ENCODE measurements around the gene COL18A1. TPM values are rescaled to one million over a fixed set of nuclear protein-coding genes. Genes with fewer than 3 reads are reported as not detected.
A peak's percentile ranks its signal among the peaks of the same experiment; 100 is the strongest.

The COL18A1 gene
- total RNA-seq, 8 experiments from 2014 or later, result 1.6 to 341 (median 7.1) TPM

DNA sequence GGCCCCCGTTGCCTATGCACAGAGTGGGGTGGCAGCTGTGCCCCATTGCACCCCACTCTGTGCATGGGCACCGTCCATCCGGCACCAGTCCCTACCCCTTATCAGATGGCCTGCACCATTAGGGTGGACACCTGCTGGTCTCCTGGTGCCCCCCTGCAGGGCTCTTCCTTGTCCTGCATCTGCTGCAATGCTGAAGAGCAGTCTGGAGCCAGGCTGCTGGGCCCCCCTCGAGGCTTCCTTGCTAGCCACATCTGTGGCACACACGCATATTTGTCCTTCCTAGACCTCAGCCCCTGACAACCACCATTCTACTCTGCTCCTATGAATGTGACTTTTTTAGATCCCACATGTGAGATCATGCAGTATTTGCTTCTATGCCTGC lies 56.4 kb downstream of the COL18A1 start:
- in situ Hi-C loops (cut with MboI; ENCODE audit: low pct_unique_long_range_greater_than_20kb in 2 of 9, low sequenced_read_pairs in 9 of 9, unreplicated experiment in 9 of 9), result no loop called here
- 0 to 100% (median 98%) methylated on average over 1 to 4 of the region's 5 CpGs; no CpG with 5 or more reads in 2 of the 10 experiments for WGBS, 10 experiments

DNA sequence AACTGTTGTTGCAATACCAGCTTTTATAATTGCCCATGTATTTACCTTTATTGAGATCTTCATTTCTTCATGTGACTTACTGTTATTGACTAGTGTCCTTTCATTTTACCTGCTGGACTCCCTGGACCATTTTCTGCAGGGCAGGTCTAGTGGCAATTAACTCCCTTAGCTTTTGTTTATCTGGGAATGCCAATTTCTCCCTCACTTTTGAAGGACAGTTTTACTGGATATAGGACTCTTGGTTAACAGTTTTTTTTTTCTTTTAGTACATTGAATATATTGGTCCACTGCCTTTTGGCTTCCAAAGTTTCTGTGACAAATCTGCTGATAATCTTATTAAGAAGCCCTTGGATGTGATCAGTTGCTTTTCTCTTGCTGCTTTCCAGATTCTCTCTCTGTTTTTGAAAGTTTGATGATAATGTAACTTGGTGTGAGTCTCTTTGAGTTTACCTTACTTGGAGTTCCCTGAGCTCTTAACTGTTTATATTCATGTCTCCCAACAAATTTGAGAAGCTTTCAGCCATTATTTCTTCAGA lies 56.9 kb downstream of the COL18A1 start:
- Histone ChIP-seq H3K4me1 (replicated peaks in 1 of 2) (peaks cover 0 to under 1% of the 10 kb centered on the region in 2 donors), H3K27ac (no peak overlapping the region), H3K4me3 (no peak overlapping the region)
- in situ Hi-C loops (cut with MboI; ENCODE audit: low pct_unique_long_range_greater_than_20kb in 2 of 9, low sequenced_read_pairs in 9 of 9, unreplicated experiment in 9 of 9), result no loop called here
- ATAC-seq (replicated peaks in 6 of 8), result no peak

More for the DNA sequence above, 56.4 kb downstream of the COL18A1 start:
- ATAC-seq (replicated peaks in 6 of 8), result no peak
- Histone ChIP-seq H3K4me1 (replicated peaks in 1 of 2) (no peaks in the 10 kb centered on the region), H3K4me3 (no peak overlapping the region), H3K27ac (no peak overlapping the region)

GRCh38 chr21:45463871-45464270 lies 58.9 kb downstream of the COL18A1 start:
- 0 to 100% (median 82%) methylated on average over 1 to 3 of the region's 7 CpGs; no CpG with 5 or more reads in 3 of the 10 experiments for WGBS, 10 experiments
- peaks cover 0 to 2% of the 10 kb centered on the region in 2 donors for H3K4me1 ChIP-seq (replicated peaks in 1 of 2)
- no peak overlapping the region for H3K4me3 ChIP-seq
- no peak for ATAC-seq (replicated peaks in 6 of 8)
- H3K27ac ChIP-seq, result no peak overlapping the region
- in situ Hi-C loops (cut with MboI; ENCODE audit: low pct_unique_long_range_greater_than_20kb in 2 of 9, low sequenced_read_pairs in 9 of 9, unreplicated experiment in 9 of 9), result no loop called here

- Histone ChIP-seq H3K4me3 (no peak overlapping the region), H3K27ac (no peak overlapping the region), H3K4me1 (replicated peaks in 1 of 2) (peaks cover under 1 to 2% of the 10 kb centered on the region in 2 donors)
- WGBS, 10 experiments, result 96 to 100% (median 100%) methylated on average over 1 to 3 of the region's 5 CpGs; no CpG with 5 or more reads in 7 of the 10 experiments
- in situ Hi-C loops (cut with MboI; ENCODE audit: low pct_unique_long_range_greater_than_20kb in 2 of 9, low sequenced_read_pairs in 9 of 9, unreplicated experiment in 9 of 9), result no loop called here
- ATAC-seq (replicated peaks in 6 of 8), result no peak
Observed at GRCh38 chr21:45464309-45464708, 59.3 kb downstream of the COL18A1 start.

DNA sequence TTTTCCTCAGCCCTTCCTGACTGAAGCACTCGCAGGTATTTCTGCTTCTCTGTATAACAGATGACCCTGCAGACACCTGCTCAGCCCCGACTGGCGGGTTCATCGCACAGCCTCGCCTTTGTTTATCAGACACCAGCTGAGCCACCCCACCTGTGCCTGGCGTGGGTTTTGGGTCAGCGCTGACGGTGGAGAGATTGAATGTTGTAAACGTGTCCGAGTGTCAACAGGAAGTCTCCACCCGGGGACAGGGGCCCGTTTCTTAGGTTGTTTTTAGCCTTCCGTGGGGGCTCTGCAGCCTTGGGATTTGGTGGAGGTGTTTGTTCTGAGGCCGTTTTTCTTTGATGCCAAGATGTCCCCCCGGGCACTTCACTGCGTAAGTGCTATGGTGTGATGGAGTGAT lies 60.1 kb downstream of the COL18A1 start:
- no peak for ATAC-seq (replicated peaks in 6 of 8)
- in situ Hi-C loops (cut with MboI; ENCODE audit: low pct_unique_long_range_greater_than_20kb in 2 of 9, low sequenced_read_pairs in 9 of 9, unreplicated experiment in 9 of 9), result no loop called here
- H3K4me3 ChIP-seq, result no peak overlapping the region

DNA sequence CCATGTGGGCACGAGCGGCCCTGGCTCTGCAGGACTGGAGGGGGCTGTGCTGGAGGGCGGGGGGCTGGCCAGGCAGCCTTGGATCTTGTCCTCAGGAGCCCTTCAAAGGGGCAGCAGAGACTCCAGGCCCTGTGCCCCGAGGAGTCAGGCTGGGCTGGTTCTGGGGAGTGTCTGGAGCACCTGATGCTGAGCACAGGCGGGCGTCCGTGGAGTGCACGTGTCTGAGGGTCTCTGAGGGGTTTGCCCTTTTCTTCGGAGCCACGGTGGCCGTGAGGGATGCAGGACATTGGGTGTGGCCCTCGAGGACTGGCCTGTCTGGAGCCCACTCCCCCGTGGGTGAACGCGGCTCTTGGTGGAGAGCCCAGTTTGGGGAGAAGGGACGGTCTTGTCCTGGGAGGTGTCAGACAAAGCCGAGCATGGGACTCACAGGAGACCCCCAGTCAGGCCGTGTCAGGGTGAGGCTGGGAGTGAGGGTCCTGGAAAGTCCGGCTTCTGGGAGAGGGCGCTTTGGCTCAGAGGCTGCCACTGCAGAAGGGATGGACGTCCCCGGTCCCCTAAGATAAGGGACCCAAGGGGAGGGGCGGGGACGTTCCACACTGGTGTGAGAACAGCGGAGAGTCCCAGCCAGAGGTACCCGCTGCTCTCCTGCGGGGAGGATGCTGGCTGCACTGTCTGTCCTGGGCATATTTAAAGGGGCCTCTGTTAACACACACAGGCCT lies 60.8 kb downstream of the COL18A1 start:
- 83 to 90% (median 90%) methylated on average over 2 to 7 of the region's 27 CpGs; no CpG with 5 or more reads in 5 of the 10 experiments for WGBS, 10 experiments
- peak in 1 of 8 experiments; percentile 14 for ATAC-seq (replicated peaks in 6 of 8)
- Histone ChIP-seq H3K4me3 (no peak overlapping the region), H3K4me1 (replicated peaks in 1 of 2) (peaks cover 2 to 8% of the 10 kb centered on the region in 2 donors), H3K27ac (no peak overlapping the region)
- in situ Hi-C loops (cut with MboI; ENCODE audit: low pct_unique_long_range_greater_than_20kb in 2 of 9, low sequenced_read_pairs in 9 of 9, unreplicated experiment in 9 of 9), result no loop called here

More for the DNA sequence above, 60.1 kb downstream of the COL18A1 start:
- Histone ChIP-seq H3K4me1 (replicated peaks in 1 of 2) (peaks cover 2 to 8% of the 10 kb centered on the region in 2 donors), H3K27ac (no peak overlapping the region)
- 70 to 95% (median 92%) methylated on average over 2 to 14 of the region's 16 CpGs; no CpG with 5 or more reads in 4 of the 10 experiments for WGBS, 10 experiments

GRCh38 chr21:45466330-45467220 lies 61.6 kb downstream of the COL18A1 start:
- no peak for ATAC-seq (replicated peaks in 6 of 8)
- Histone ChIP-seq H3K27ac (no peak overlapping the region), H3K4me3 (no peak overlapping the region), H3K4me1 (replicated peaks in 1 of 2) (peaks cover 2 to 12% of the 10 kb centered on the region in 2 donors)
- in situ Hi-C loops (cut with MboI; ENCODE audit: low pct_unique_long_range_greater_than_20kb in 2 of 9, low sequenced_read_pairs in 9 of 9, unreplicated experiment in 9 of 9), result no loop called here
- 20 to 95% (median 78%) methylated on average over 1 to 14 of the region's 30 CpGs; no CpG with 5 or more reads in 2 of the 10 experiments for WGBS, 10 experiments

- in situ Hi-C loops (cut with MboI; ENCODE audit: low pct_unique_long_range_greater_than_20kb in 2 of 9, low sequenced_read_pairs in 9 of 9, unreplicated experiment in 9 of 9), result no loop called here
- WGBS, 10 experiments, result 52 to 100% (median 100%) methylated on average over 2 to 5 of the region's 25 CpGs; no CpG with 5 or more reads in 7 of the 10 experiments
Observed at GRCh38 chr21:45467221-45467779, 62.3 kb downstream of the COL18A1 start.

DNA sequence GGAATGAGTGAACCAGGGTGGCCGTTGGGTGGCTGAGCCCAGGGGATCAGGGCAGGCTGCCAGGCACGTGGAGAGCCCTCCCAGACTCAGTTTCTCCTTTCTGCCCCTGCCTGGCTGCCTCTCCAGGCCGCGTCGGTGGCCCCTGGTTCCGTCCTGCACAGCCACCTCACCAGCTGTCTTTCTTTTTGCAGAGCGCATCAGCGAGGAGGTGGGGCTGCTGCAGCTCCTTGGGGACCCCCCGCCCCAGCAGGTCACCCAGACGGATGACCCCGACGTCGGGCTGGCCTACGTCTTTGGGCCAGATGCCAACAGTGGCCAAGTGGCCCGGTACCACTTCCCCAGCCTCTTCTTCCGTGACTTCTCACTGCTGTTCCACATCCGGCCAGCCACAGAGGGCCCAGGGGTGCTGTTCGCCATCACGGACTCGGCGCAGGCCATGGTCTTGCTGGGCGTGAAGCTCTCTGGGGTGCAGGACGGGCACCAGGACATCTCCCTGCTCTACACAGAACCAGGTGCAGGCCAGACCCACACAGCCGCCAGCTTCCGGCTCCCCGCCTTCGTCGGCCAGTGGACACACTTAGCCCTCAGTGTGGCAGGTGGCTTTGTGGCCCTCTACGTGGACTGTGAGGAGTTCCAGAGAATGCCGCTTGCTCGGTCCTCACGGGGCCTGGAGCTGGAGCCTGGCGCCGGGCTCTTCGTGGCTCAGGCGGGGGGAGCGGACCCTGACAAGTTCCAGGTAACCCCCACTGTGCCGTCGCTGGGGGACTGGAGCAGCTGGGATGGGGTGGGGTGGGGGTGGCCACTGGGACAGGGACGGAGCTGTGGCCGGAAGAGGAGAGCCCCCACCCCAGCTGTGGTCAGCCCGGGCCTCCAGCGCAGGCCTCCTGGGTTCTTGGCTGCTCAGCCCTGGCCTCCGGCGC lies 63.3 kb downstream of the COL18A1 start:
- peaks cover 4 to 16% of the 10 kb centered on the region in 2 donors for H3K4me1 ChIP-seq (replicated peaks in 1 of 2)
- 52 to 96% (median 95%) methylated on average over 4 to 13 of the region's 45 CpGs; no CpG with 5 or more reads in 7 of the 10 experiments for WGBS, 10 experiments
- in situ Hi-C loops (cut with MboI; ENCODE audit: low pct_unique_long_range_greater_than_20kb in 2 of 9, low sequenced_read_pairs in 9 of 9, unreplicated experiment in 9 of 9), result no loop called here
- peak in 1 of 8 experiments; percentile 8 for ATAC-seq (replicated peaks in 6 of 8)
- H3K4me3 ChIP-seq, result no peak overlapping the region
- H3K27ac ChIP-seq, result no peak overlapping the region

More at GRCh38 chr21:45467221-45467779, 62.3 kb downstream of the COL18A1 start:
- no peak for ATAC-seq (replicated peaks in 6 of 8)
- no peak overlapping the region for H3K4me3 ChIP-seq
- no peak overlapping the region for H3K27ac ChIP-seq
- peaks cover 4 to 16% of the 10 kb centered on the region in 2 donors for H3K4me1 ChIP-seq (replicated peaks in 1 of 2)

GRCh38 chr21:45468971-45469272 lies 64.0 kb downstream of the COL18A1 start:
- H3K4me1 ChIP-seq (replicated peaks in 1 of 2), result peaks cover 4 to 16% of the 10 kb centered on the region in 2 donors
- no peak overlapping the region for H3K4me3 ChIP-seq
- no peak for ATAC-seq (replicated peaks in 6 of 8)
- in situ Hi-C loops (cut with MboI; ENCODE audit: low pct_unique_long_range_greater_than_20kb in 2 of 9, low sequenced_read_pairs in 9 of 9, unreplicated experiment in 9 of 9), result no loop called here
- H3K27ac ChIP-seq, result no peak overlapping the region
- 100% methylated on average over 1 to 2 of the region's 14 CpGs; no CpG with 5 or more reads in 8 of the 10 experiments for WGBS, 10 experiments

DNA sequence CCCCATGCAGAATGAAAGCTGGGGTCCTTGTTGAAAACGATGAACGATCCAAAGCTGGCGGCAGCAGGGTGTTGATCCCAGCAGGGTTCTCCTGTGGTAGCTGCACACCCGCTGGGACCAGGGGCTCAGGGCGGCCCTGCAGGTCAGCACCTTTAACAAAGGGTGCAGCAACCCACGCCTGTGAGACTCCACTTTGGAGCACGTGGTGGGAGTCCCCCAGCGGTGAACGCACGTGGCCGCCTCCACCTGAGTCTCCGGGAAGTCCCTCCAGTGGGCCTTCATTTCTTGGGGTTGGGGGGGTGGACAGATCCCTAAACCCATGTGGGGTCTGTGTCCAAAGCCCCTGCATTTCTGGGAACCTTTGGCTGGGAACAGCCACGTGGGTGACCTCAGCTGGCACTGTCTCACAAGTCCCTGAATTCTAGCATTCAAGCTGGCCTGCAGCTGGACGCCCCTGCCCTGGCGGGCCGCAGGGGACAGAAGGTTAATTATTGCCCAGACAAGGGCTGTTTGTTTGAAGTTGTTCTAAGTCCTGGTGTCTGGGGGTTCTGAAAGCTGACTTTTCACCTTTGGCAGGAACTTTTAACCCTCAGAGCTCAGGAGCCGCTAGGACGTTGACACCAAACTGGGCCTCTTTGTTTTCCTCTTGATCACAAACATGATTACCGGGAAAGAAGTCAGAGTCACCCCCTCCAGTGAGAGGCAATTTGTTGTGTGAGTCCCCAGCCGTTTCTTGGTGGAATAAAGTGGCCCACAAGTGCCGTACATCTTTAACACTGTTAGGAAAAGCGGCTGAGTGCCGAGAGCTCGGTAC lies 64.5 kb downstream of the COL18A1 start:
- no peak overlapping the region for H3K4me3 ChIP-seq
- in situ Hi-C loops (cut with MboI; ENCODE audit: low pct_unique_long_range_greater_than_20kb in 2 of 9, low sequenced_read_pairs in 9 of 9, unreplicated experiment in 9 of 9), result no loop called here
- peaks cover 4 to 16% of the 10 kb centered on the region in 2 donors for H3K4me1 ChIP-seq (replicated peaks in 1 of 2)

More for the DNA sequence above, 64.5 kb downstream of the COL18A1 start:
- no peak overlapping the region for H3K27ac ChIP-seq
- WGBS, 10 experiments, result 0 to 100% (median 67%) methylated on average over 2 to 9 of the region's 24 CpGs; no CpG with 5 or more reads in 2 of the 10 experiments
- ATAC-seq (replicated peaks in 6 of 8), result no peak
